Neural cell (in vitro differentiated cells): Measurements from ENCODE around the gene SPEF1. TPM values are rescaled to one million over a fixed set of nuclear protein-coding genes. Genes with fewer than 3 reads are reported as not detected.

Source experiments
- H2AFZ ChIP-seq: fragments of 200-600, 300-800 bp; sonication (generic), shearing (Covaris generic); 2 replicates; pipeline ENCODE4 v1.6.0; 2014; ENCODE audit warnings: low read depth, mild to moderate bottlenecking, antibody characterized with exemption, low read length, moderate library complexity
- H3F3A ChIP-seq: fragments of 200-600 bp; shearing (Covaris generic); 2 replicates; pipeline ENCODE4 v1.6.1; 2016; ENCODE audit warnings: mild to moderate bottlenecking, moderate library complexity, mixed read lengths, antibody characterized with exemption, low read length; ENCODE audit not compliant: insufficient read depth, poor library complexity, severe bottlenecking
- H3K27ac ChIP-seq: fragments of 200-600, 300-800 bp; sonication (generic), shearing (Covaris generic); 2 replicates; pipeline ENCODE4 v1.5.1; 2014; ENCODE audit warnings: mild to moderate bottlenecking, low read length, moderate library complexity
- H3K27me3 ChIP-seq: fragments of 300-800, 200-600 bp; sonication (generic), shearing (Covaris generic); 2 replicates; pipeline ENCODE4 v1.6.0; 2014; ENCODE audit warnings: mild to moderate bottlenecking, low read depth, low read length, moderate library complexity; ENCODE audit not compliant: insufficient read depth
- H3K36me3 ChIP-seq: fragments of 300-800, 200-600 bp; sonication (generic), shearing (Covaris generic); 2 replicates; pipeline ENCODE4 v1.5.1; 2014; ENCODE audit warnings: mild to moderate bottlenecking, antibody characterized with exemption, low read length, moderate library complexity; ENCODE audit not compliant: insufficient read depth
- H3K4me2 ChIP-seq: fragments of 300-800, 200-600 bp; sonication (generic), shearing (Covaris generic); 2 replicates; pipeline ENCODE4 v1.6.0; 2014; ENCODE audit warnings: mild to moderate bottlenecking, low read length
- H3K4me3 ChIP-seq: fragments of 300-800, 200-600 bp; sonication (generic), shearing (Covaris generic); 2 replicates; pipeline ENCODE4 v1.5.1; 2014; ENCODE audit warnings: mild to moderate bottlenecking, low read length, moderate library complexity
- H3K79me2 ChIP-seq: fragments of 200-600 bp; shearing (Covaris generic); replicated peaks from 2 replicates; pipeline ENCODE4 v1.6.0; 2014; ENCODE audit warnings: mild to moderate bottlenecking, low read length, moderate library complexity; ENCODE audit not compliant: insufficient read depth
- H3K9ac ChIP-seq: fragments of 300-800, 200-600 bp; sonication (generic), shearing (Covaris generic); 2 replicates; pipeline ENCODE4 v1.6.1; 2016; ENCODE audit warnings: mild to moderate bottlenecking, low read length, mixed read lengths
- H3K9me2 ChIP-seq: fragments of 200-600 bp; shearing (Covaris generic); 2 replicates; pipeline ENCODE4 v1.6.1; 2016; ENCODE audit warnings: mild to moderate bottlenecking, low read length, mixed read lengths; ENCODE audit not compliant: insufficient read depth
- H3K9me3 ChIP-seq: fragments of 200-600, 300-800 bp; sonication (generic), shearing (Covaris generic); 2 replicates; pipeline ENCODE4 v1.6.1; 2016; ENCODE audit warnings: mild to moderate bottlenecking, mixed run types, low read length, moderate library complexity, mixed read lengths
- H4K20me1 ChIP-seq: fragments of 200-600 bp; shearing (Covaris generic); 2 replicates; pipeline ENCODE4 v1.6.1; 2016; ENCODE audit warnings: mild to moderate bottlenecking, mixed run types; ENCODE audit not compliant: insufficient read depth
- EP300 ChIP-seq: fragments of 450-650 bp; conservative IDR thresholded peaks from 2 replicates; pipeline ENCODE4 v1.6.1; 2014; ENCODE audit warnings: antibody characterized with exemption, mild to moderate bottlenecking, moderate library complexity; ENCODE audit not compliant: poor library complexity, severe bottlenecking
- EZH2 ChIP-seq: fragments of 200-600, 300-800 bp; shearing (Covaris generic), sonication (generic); IDR thresholded peaks from 2 replicates; pipeline ENCODE4 v1.6.1; 2014; ENCODE audit warnings: antibody characterized with exemption, low read length, borderline replicate concordance, mild to moderate bottlenecking; ENCODE audit not compliant: insufficient read depth, poor library complexity, severe bottlenecking
- MXI1 ChIP-seq: fragments of 450-650 bp; conservative IDR thresholded peaks from 2 replicates; pipeline ENCODE4 v1.6.1; 2014; ENCODE audit warnings: antibody characterized with exemption, mild to moderate bottlenecking; ENCODE audit not compliant: poor library complexity, severe bottlenecking
- POLR2AphosphoS5 ChIP-seq: IDR thresholded peaks from 2 replicates; pipeline ENCODE4 v1.6.1; 2012
- RAD21 ChIP-seq: fragments of 450-650 bp; conservative IDR thresholded peaks from 2 replicates; pipeline ENCODE4 v1.6.1; 2014; ENCODE audit warnings: antibody characterized with exemption, mild to moderate bottlenecking, moderate library complexity
- SMC3 ChIP-seq: fragments of 450-650 bp; conservative IDR thresholded peaks from 2 replicates; pipeline ENCODE4 v1.6.1; 2014; ENCODE audit warnings: antibody characterized with exemption, mild to moderate bottlenecking, moderate library complexity; ENCODE audit not compliant: poor library complexity
- TAF1 ChIP-seq: IDR thresholded peaks from 2 replicates; pipeline ENCODE4 v1.6.1; 2012; ENCODE audit warnings: low read depth
- polyA plus RNA-seq: library from polyadenylated mRNA; depleted of rRNA; stranded (reverse); fragments of >200 nt; gene quantifications from 2 replicates; pipeline ENCODE4 v1.2.3, GENCODE V29; 2014
- TF ChIP-seq, protein P1 (sequence below): IDR thresholded peaks from 2 replicates; pipeline ENCODE4 v1.6.1; 2012; ENCODE audit warnings: borderline replicate concordance
- TF ChIP-seq, protein P2 (sequence below): fragments of 450-650 bp; IDR thresholded peaks from 2 replicates; pipeline ENCODE4 v1.5.1; 2014; ENCODE audit warnings: antibody characterized with exemption, mild to moderate bottlenecking, moderate library complexity; ENCODE audit not compliant: poor library complexity, severe bottlenecking

SPEF1 gene
- polyA plus RNA-seq, 1 donor from 2014 or later: 0.58 TPM

DNA sequence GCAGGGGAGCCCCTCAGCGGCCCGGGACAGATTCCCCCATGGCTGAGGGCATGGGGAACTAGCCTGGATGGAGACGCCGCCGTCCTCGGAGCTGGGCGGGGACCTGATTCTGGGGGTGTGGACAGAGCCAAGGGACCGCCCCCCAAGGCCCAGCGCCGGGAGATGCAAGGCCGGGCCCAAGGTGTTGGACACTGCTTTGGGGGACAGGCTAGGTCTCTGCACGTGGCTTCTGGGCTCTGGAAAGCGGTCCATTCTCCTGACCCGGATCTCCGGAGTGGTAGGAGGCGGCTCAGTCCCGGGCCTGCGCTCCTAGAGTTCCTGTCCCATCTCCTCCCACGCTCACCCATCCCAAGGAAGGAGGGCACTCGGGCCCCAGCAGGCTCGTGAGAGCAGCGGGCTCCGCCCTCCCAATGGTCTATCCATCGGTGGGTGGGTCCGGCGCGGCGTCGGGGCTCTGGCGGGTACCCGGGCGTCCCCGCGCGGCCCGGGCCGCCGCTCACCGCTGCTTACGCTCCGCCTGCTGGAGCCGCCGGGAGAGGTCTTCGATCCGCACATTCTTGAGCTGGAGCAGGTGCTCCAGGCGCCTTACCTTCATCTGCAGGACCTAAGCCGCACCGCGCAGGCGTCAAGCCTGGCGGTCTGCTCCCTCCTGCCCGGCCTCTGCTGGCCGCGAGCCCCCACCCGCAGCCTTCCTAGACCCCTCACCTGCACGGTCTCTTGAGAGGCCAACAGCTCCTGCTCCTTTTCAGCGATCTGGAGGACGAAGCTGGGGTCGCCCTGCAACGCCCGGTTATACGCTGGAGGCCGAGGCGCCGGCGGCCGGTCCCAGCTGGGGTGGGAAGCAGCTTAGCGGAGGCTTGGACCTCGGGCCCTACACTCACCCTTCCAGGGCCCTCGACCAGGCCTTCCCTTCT lies 3.3 kb downstream of the SPEF1 start:
- H3K4me2 ChIP-seq: no peak overlapping the region
- no peaks in the 10 kb centered on the region for H3K36me3 ChIP-seq
- TF ChIP-seq EP300 (no peak), TAF1 (no peak), SMC3 (no peak), RAD21 (no peak)
- TF ChIP-seq, protein P1, sequence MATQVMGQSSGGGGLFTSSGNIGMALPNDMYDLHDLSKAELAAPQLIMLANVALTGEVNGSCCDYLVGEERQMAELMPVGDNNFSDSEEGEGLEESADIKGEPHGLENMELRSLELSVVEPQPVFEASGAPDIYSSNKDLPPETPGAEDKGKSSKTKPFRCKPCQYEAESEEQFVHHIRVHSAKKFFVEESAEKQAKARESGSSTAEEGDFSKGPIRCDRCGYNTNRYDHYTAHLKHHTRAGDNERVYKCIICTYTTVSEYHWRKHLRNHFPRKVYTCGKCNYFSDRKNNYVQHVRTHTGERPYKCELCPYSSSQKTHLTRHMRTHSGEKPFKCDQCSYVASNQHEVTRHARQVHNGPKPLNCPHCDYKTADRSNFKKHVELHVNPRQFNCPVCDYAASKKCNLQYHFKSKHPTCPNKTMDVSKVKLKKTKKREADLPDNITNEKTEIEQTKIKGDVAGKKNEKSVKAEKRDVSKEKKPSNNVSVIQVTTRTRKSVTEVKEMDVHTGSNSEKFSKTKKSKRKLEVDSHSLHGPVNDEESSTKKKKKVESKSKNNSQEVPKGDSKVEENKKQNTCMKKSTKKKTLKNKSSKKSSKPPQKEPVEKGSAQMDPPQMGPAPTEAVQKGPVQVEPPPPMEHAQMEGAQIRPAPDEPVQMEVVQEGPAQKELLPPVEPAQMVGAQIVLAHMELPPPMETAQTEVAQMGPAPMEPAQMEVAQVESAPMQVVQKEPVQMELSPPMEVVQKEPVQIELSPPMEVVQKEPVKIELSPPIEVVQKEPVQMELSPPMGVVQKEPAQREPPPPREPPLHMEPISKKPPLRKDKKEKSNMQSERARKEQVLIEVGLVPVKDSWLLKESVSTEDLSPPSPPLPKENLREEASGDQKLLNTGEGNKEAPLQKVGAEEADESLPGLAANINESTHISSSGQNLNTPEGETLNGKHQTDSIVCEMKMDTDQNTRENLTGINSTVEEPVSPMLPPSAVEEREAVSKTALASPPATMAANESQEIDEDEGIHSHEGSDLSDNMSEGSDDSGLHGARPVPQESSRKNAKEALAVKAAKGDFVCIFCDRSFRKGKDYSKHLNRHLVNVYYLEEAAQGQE: no peak
- TF ChIP-seq, protein P2, sequence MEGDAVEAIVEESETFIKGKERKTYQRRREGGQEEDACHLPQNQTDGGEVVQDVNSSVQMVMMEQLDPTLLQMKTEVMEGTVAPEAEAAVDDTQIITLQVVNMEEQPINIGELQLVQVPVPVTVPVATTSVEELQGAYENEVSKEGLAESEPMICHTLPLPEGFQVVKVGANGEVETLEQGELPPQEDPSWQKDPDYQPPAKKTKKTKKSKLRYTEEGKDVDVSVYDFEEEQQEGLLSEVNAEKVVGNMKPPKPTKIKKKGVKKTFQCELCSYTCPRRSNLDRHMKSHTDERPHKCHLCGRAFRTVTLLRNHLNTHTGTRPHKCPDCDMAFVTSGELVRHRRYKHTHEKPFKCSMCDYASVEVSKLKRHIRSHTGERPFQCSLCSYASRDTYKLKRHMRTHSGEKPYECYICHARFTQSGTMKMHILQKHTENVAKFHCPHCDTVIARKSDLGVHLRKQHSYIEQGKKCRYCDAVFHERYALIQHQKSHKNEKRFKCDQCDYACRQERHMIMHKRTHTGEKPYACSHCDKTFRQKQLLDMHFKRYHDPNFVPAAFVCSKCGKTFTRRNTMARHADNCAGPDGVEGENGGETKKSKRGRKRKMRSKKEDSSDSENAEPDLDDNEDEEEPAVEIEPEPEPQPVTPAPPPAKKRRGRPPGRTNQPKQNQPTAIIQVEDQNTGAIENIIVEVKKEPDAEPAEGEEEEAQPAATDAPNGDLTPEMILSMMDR: no peak
- no peaks in the 10 kb centered on the region for H4K20me1 ChIP-seq
- no peaks in the 10 kb centered on the region for H3K9me3 ChIP-seq
- H3K9me2 ChIP-seq: no peaks in the 10 kb centered on the region
- peak overlapping the region; percentile 56 for H3K4me3 ChIP-seq
- H3K79me2 ChIP-seq: no peaks in the 10 kb centered on the region
- H3K27me3 ChIP-seq: peaks cover 34% of the 10 kb centered on the region
- H3K9ac ChIP-seq: peak overlapping the region; percentile 23
- no peaks in the 10 kb centered on the region for H3F3A ChIP-seq
- H2AFZ ChIP-seq: no peak overlapping the region
- no peak overlapping the region for H3K27ac ChIP-seq

DNA sequence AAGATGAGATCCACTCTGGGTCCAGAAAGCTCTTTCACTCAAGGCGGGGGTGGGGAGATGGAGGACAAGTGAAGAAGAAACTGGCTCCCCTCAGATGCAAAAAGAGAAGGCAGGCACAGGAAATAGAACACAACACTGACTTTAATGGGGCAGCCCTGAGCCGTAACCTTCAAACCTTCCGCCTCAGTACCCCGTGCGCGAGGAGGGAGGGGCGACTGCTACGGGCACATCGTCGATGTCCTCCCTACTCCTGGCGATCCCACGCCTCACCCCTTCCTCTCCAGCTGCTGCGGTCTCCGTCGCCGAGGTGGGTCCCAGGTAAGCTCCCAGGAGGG lies 3.9 kb downstream of the SPEF1 start:
- H3K9ac ChIP-seq: peak overlapping the region; percentile 23
- peaks cover 34% of the 10 kb centered on the region for H3K27me3 ChIP-seq

More for the DNA sequence above, 3.9 kb downstream of the SPEF1 start:
- peak overlapping the region; percentile 56 for H3K4me3 ChIP-seq
- no peaks in the 10 kb centered on the region for H3F3A ChIP-seq
- H2AFZ ChIP-seq: no peak overlapping the region
- no peaks in the 10 kb centered on the region for H3K79me2 ChIP-seq
- H4K20me1 ChIP-seq: no peaks in the 10 kb centered on the region
- no peak for TF ChIP-seq SMC3
- TF ChIP-seq TAF1: no peak
- TF ChIP-seq, protein P1: no peak
- TF ChIP-seq MXI1: no peak
- TF ChIP-seq POLR2AphosphoS5: no peak
- TF ChIP-seq, protein P2: no peak
- no peak for TF ChIP-seq RAD21
- TF ChIP-seq EZH2: no peak
- no peak for TF ChIP-seq EP300
- no peaks in the 10 kb centered on the region for H3K9me2 ChIP-seq
- H3K4me2 ChIP-seq: no peak overlapping the region
- no peaks in the 10 kb centered on the region for H3K36me3 ChIP-seq
- H3K9me3 ChIP-seq: no peaks in the 10 kb centered on the region
- no peak overlapping the region for H3K27ac ChIP-seq
